Fibroblast of the aortic adventitia (primary cell): ENCODE results near the gene LTO1. TPM values are rescaled to one million over a fixed set of nuclear protein-coding genes. Genes with fewer than 3 reads are reported as not detected.
A peak's percentile ranks its signal among the peaks of the same experiment; 100 is the strongest.

Experiments
- DNase-seq: peaks from one replicate; pipeline ENCODE4 v3.0.0-alpha.2; 2010; ENCODE audit warnings: low read depth
- H3K4me3 ChIP-seq: 2 replicates; pipeline ENCODE4 v1.5.1; 2011; ENCODE audit warnings: low read depth, mild to moderate bottlenecking, control low read depth, low read length, moderate library complexity
- total RNA-seq: library from RNA; depleted of rRNA; stranded (reverse); fragments of >200 nt; gene quantifications from 2 replicates; pipeline ENCODE4 v1.2.3, GENCODE V29; 2012; ENCODE audit warnings: low replicate concordance
- TF ChIP-seq, protein P1 (sequence below): IDR thresholded peaks from 2 replicates; pipeline ENCODE4 v1.5.1; 2011; ENCODE audit warnings: mild to moderate bottlenecking, low read length, control low read depth, inconsistent platforms; ENCODE audit not compliant: insufficient read depth

Gene LTO1
- total RNA-seq, 1 donor = 16.4 TPM

DNA sequence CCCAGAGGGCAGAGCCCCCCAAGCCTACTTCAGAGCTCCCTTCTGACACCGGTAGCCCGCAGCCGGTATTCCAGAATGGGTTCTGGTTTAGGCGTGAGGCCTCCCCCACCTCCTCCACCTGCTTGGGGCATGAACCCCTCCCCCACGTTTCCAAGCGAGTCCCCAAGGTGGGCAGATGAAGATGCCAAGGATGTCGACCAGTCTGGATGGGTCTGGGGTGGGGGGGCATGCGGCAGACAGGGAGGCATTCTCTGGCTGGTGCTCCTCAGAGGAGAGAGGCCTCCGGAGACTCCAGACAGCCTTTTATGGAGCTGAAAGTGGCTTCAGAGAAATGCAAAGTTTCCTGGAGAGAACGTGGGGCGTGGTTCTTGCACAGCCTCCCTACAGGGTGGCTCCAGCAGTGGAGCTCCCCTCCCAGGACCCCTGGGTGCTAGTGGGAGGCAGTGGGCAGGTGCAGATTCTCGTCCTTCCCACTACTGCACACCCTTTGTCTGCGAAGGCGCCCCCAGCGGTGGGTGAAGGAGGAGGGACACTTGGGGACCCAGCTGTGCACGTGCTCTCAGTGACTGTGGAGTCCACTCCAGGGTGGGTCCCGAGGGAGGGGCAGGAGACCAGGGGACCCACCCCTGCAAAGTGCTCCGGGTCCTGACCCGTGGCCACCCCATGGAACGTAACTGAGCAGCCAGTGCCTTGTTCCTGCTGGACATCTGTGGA, 30.0 kb downstream of the LTO1 start:
- DNase-seq = no peak
- TF ChIP-seq, protein P1, sequence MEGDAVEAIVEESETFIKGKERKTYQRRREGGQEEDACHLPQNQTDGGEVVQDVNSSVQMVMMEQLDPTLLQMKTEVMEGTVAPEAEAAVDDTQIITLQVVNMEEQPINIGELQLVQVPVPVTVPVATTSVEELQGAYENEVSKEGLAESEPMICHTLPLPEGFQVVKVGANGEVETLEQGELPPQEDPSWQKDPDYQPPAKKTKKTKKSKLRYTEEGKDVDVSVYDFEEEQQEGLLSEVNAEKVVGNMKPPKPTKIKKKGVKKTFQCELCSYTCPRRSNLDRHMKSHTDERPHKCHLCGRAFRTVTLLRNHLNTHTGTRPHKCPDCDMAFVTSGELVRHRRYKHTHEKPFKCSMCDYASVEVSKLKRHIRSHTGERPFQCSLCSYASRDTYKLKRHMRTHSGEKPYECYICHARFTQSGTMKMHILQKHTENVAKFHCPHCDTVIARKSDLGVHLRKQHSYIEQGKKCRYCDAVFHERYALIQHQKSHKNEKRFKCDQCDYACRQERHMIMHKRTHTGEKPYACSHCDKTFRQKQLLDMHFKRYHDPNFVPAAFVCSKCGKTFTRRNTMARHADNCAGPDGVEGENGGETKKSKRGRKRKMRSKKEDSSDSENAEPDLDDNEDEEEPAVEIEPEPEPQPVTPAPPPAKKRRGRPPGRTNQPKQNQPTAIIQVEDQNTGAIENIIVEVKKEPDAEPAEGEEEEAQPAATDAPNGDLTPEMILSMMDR = no peak
- peak overlapping the region; percentile 98 for H3K4me3 ChIP-seq

- peak overlapping the region; percentile 98 for H3K4me3 ChIP-seq
- peak; percentile 93 for DNase-seq
- TF ChIP-seq, protein P1 = peak; percentile 59
Observed at GRCh38 chr11:69644071-69644961, 30.8 kb downstream of the LTO1 start.

GRCh38 chr11:69643646-69644045, 31.5 kb downstream of the LTO1 start:
- TF ChIP-seq, protein P1 = no peak
- no peak for DNase-seq
- peak overlapping the region; percentile 98 for H3K4me3 ChIP-seq

GRCh38 chr11:69642913-69643632, 32.1 kb downstream of the LTO1 start:
- DNase-seq = peak; percentile 78
- peak overlapping the region; percentile 98 for H3K4me3 ChIP-seq
- TF ChIP-seq, protein P1 = peak; percentile 75

- no peak for DNase-seq
- H3K4me3 ChIP-seq = peak overlapping the region; percentile 98
- TF ChIP-seq, protein P1 = no peak
Observed at GRCh38 chr11:69642549-69642912, 32.6 kb downstream of the LTO1 start.

- DNase-seq = peak; percentile 51
- H3K4me3 ChIP-seq = peak overlapping the region; percentile 98
- TF ChIP-seq, protein P1 = no peak
Observed at GRCh38 chr11:69641681-69642548, 33.2 kb downstream of the LTO1 start.
